ACC112 (cell line): Measurements from ENCODE around the gene MAP4K3.
"Not testable (repeated sequence)": the region's sequence is repeated elsewhere in the genome, so short reads cannot be mapped to it uniquely, and the experiment has no call there.

Experiments used
- H2AFZ ChIP-seq: fragments of 200-600 bp; sonication (generic); one replicate; pipeline ENCODE4 v1.6.0; 2017; ENCODE audit warnings: antibody characterized with exemption, low read length; ENCODE audit not compliant: unreplicated experiment
- H3K27ac ChIP-seq: fragments of 200-600 bp; sonication (generic); 2 replicates; pipeline ENCODE4 v1.5.1; 2014; ENCODE audit warnings: low read depth, mild to moderate bottlenecking, antibody characterized with exemption, low read length, moderate library complexity
- H3K27me3 ChIP-seq: fragments of 200-600 bp; sonication (generic); 2 replicates; pipeline ENCODE4 v1.6.1; 2014; ENCODE audit warnings: mild to moderate bottlenecking, antibody characterized with exemption, low read length, moderate library complexity, mixed read lengths; ENCODE audit not compliant: insufficient read depth
- H3K36me3 ChIP-seq: fragments of 200-600 bp; sonication (generic); 2 replicates; pipeline ENCODE4 v1.6.1; 2016; ENCODE audit warnings: mild to moderate bottlenecking, antibody characterized with exemption, low read length, moderate library complexity, mixed read lengths; ENCODE audit not compliant: insufficient read depth
- H3K4me1 ChIP-seq: fragments of 200-600 bp; sonication (generic); one replicate; pipeline ENCODE4 v1.6.1; 2016; ENCODE audit warnings: low read length, mixed read lengths; ENCODE audit not compliant: insufficient read depth, unreplicated experiment, control insufficient read depth
- H3K4me3 ChIP-seq: fragments of 200-600 bp; sonication (generic); 2 replicates; pipeline ENCODE4 v1.5.1; 2014; ENCODE audit warnings: mild to moderate bottlenecking, low read depth, low read length
- H3K79me2 ChIP-seq: fragments of 200-600 bp; sonication (generic); one replicate; pipeline ENCODE4 v1.6.0; 2016; ENCODE audit warnings: low read length; ENCODE audit not compliant: control insufficient read depth, unreplicated experiment, insufficient read depth

Gene MAP4K3

GRCh38 chr2:39373181-39373802 lies 63.8 kb downstream of the MAP4K3 start:
- H3K27me3 ChIP-seq: no peaks in the 10 kb centered on the region
- peaks cover 32% of the 10 kb centered on the region for H3K79me2 ChIP-seq

GRCh38 chr2:39370101-39370500 lies 67.0 kb downstream of the MAP4K3 start:
- H3K79me2 ChIP-seq: peaks cover 21% of the 10 kb centered on the region
- H3K27me3 ChIP-seq: no peaks in the 10 kb centered on the region
- no peak overlapping the region for H2AFZ ChIP-seq
- H3K36me3 ChIP-seq: peaks cover 22% of the 10 kb centered on the region
- no peak overlapping the region for H3K27ac ChIP-seq
- no peaks in the 10 kb centered on the region for H3K4me1 ChIP-seq
- H3K4me3 ChIP-seq: no peak overlapping the region

More at GRCh38 chr2:39373181-39373802, 63.8 kb downstream of the MAP4K3 start:
- no peaks in the 10 kb centered on the region for H3K4me1 ChIP-seq
- H3K36me3 ChIP-seq: peaks cover 28% of the 10 kb centered on the region
- H2AFZ ChIP-seq: no peak overlapping the region
- H3K4me3 ChIP-seq: no peak overlapping the region
- no peak overlapping the region for H3K27ac ChIP-seq

- H3K27me3 ChIP-seq: no peaks in the 10 kb centered on the region
- no peak overlapping the region for H3K27ac ChIP-seq
- peaks cover 22% of the 10 kb centered on the region for H3K36me3 ChIP-seq
- peaks cover 20% of the 10 kb centered on the region for H3K79me2 ChIP-seq
- no peaks in the 10 kb centered on the region for H3K4me1 ChIP-seq
- no peak overlapping the region for H3K4me3 ChIP-seq
- H2AFZ ChIP-seq: no peak overlapping the region
These were observed 68.2 kb downstream of the MAP4K3 start for GRCh38 chr2:39368846-39369245.

GRCh38 chr2:39368376-39368775 lies 68.7 kb downstream of the MAP4K3 start:
- H3K27ac ChIP-seq: no peak overlapping the region
- no peaks in the 10 kb centered on the region for H3K27me3 ChIP-seq
- peaks cover 16% of the 10 kb centered on the region for H3K79me2 ChIP-seq
- no peak overlapping the region for H2AFZ ChIP-seq
- no peaks in the 10 kb centered on the region for H3K4me1 ChIP-seq
- H3K4me3 ChIP-seq: no peak overlapping the region
- H3K36me3 ChIP-seq: peaks cover 22% of the 10 kb centered on the region

- Histone ChIP-seq H3K36me3 (peaks cover 35% of the 10 kb centered on the region), H3K4me3 (no peak overlapping the region), H2AFZ (no peak overlapping the region), H3K27me3 (no peaks in the 10 kb centered on the region), H3K79me2 (peaks cover 20% of the 10 kb centered on the region), H3K27ac (no peak overlapping the region), H3K4me1 (no peaks in the 10 kb centered on the region)
These were observed 74.5 kb downstream of the MAP4K3 start for GRCh38 chr2:39362595-39362994.

GRCh38 chr2:39361511-39361910 lies 75.6 kb downstream of the MAP4K3 start:
- no peak overlapping the region for H2AFZ ChIP-seq
- H3K27me3 ChIP-seq: no peaks in the 10 kb centered on the region
- no peak overlapping the region for H3K4me3 ChIP-seq
- peaks cover 35% of the 10 kb centered on the region for H3K36me3 ChIP-seq
- no peaks in the 10 kb centered on the region for H3K4me1 ChIP-seq
- peaks cover 18% of the 10 kb centered on the region for H3K79me2 ChIP-seq
- no peak overlapping the region for H3K27ac ChIP-seq

DNA sequence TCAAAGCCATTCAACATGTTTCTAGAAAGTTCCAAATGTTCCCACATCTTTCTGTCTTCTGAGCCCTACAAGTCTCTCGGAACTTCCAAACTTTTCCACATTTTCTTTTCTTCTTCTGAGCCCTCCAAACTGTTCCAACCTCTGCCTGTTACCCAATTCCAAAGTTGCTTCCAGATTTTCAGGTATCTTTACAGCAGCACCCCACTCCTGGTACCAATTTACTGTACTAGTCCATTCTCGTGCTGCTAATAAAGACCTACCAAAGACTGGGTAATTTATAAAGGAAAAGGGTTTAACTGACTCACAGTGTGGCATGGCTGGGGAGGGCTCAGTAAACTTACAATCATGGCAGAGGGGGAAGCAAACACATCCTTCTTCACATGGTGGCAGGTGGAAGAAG lies 76.7 kb downstream of the MAP4K3 start:
- not testable (repeated sequence) for H3K4me1 ChIP-seq, H3K27ac ChIP-seq, H3K4me3 ChIP-seq, H3K27me3 ChIP-seq, H2AFZ ChIP-seq
- Histone ChIP-seq H3K79me2 (peaks cover 18% of the 10 kb centered on the region), H3K36me3 (peaks cover 32% of the 10 kb centered on the region)

DNA sequence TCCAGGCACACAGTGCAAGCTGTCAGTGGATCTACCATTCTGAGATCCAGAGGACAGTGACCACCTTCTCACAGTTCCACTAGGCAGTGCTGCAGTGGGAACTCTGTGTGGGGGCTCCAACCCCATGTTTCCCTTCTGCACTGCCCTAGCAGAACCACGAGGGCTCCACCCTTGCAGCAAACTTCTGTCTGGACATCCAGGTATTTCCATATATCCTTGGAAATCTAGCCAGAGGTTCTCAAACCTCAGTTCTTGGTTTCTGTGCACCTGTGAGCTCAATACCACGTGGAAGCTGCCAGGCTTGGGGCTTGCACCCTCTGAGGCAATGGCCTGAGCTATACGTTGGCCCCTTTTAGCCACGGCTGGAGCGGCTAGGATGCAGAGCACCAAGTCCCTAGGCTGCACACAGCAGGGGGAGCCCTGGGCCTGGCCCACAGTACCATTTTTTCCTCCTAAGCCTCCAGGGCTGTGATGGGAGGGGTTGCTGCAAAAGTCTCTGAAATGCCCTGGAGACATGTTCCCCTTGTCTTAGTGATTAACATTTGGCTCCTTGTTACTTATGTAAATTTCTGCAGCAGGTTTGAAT lies 77.5 kb downstream of the MAP4K3 start:
- no peaks in the 10 kb centered on the region for H3K27me3 ChIP-seq
- no peak overlapping the region for H3K4me3 ChIP-seq
- H3K79me2 ChIP-seq: peaks cover 18% of the 10 kb centered on the region
- no peaks in the 10 kb centered on the region for H3K4me1 ChIP-seq
- H3K36me3 ChIP-seq: peaks cover 32% of the 10 kb centered on the region
- no peak overlapping the region for H2AFZ ChIP-seq
- no peak overlapping the region for H3K27ac ChIP-seq

GRCh38 chr2:39356922-39357639 lies 80.0 kb downstream of the MAP4K3 start:
- H3K36me3 ChIP-seq: peaks cover 25% of the 10 kb centered on the region
- H3K79me2 ChIP-seq: peaks cover 15% of the 10 kb centered on the region
- H3K27me3 ChIP-seq: no peaks in the 10 kb centered on the region
- H3K4me3 ChIP-seq: no peak overlapping the region
- H2AFZ ChIP-seq: no peak overlapping the region
- no peaks in the 10 kb centered on the region for H3K4me1 ChIP-seq
- H3K27ac ChIP-seq: no peak overlapping the region

DNA sequence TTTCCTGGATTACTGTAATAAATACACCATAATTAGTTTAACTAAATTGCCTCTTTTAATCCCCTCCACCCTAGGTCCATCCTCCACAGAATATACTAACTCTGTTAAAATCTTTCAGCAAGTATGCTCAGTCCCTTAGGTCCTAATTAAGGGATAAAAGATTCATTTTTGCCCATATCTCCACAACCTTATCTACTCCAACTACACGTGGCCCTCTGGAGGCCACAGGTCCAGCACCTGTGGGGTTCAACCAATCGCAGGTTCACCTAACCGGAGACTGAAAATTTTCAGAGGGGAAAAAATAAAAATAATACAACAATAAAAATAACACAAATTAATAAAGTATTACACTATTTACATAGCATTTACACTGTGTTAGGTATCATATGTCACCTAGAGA lies 86.4 kb downstream of the MAP4K3 start:
- Histone ChIP-seq H3K27ac (no peak overlapping the region), H3K27me3 (no peaks in the 10 kb centered on the region), H3K4me1 (no peaks in the 10 kb centered on the region), H3K4me3 (no peak overlapping the region), H2AFZ (no peak overlapping the region), H3K36me3 (no peaks in the 10 kb centered on the region), H3K79me2 (no peaks in the 10 kb centered on the region)

DNA sequence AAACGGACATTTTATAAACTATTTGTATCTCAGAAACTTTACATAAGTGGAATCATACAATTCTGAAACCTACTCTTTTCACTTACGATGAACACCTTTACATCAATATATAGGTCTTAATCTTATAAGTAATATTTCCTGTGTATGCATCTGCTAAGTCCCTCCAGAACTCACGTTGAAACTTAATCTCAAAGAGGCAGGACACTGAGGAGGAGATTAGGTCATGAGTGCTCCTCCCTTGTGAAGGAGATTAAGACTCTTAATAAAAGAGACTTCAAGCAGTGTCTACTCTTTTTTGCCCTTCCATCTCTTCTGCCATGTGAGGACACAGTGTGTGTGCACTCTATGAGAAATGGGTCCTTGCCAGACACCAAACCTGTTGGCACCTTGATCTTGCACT lies 98.6 kb downstream of the MAP4K3 start:
- Histone ChIP-seq H3K79me2 (peaks cover 7% of the 10 kb centered on the region), H2AFZ (no peak overlapping the region), H3K4me1 (no peaks in the 10 kb centered on the region), H3K36me3 (peaks cover 5% of the 10 kb centered on the region), H3K27ac (no peak overlapping the region), H3K4me3 (no peak overlapping the region), H3K27me3 (no peaks in the 10 kb centered on the region)
